HepG2 (cell line): Measurements from ENCODE around the gene PRM2. TPM values are rescaled to one million over a fixed set of nuclear protein-coding genes. Genes with fewer than 3 reads are reported as not detected.

Source experiments
- AKNA ChIP-seq: sonication (generic); formaldehyde crosslinking; IDR thresholded peaks from 2 replicates; pipeline ENCODE4 v1.4.0; 2020; ENCODE audit warnings: missing genetic modification reagents, borderline replicate concordance
- DR1 ChIP-seq: sonication (generic); formaldehyde crosslinking; IDR thresholded peaks from 2 replicates; pipeline ENCODE4 v1.8.0; 2021; ENCODE audit warnings: mild to moderate bottlenecking, missing genetic modification reagents, inconsistent platforms
- JUND ChIP-seq: sonication (generic); formaldehyde crosslinking; IDR thresholded peaks from 2 replicates; pipeline ENCODE4 v1.8.0; 2022; ENCODE audit warnings: mild to moderate bottlenecking, missing genetic modification reagents
- LBX2 ChIP-seq: sonication (generic); formaldehyde crosslinking; IDR thresholded peaks from 2 replicates; pipeline ENCODE4 v1.5.0; 2020; ENCODE audit warnings: missing genetic modification reagents, mild to moderate bottlenecking, borderline replicate concordance
- PLRG1 ChIP-seq: fragments of 450-650 bp; conservative IDR thresholded peaks from 2 replicates; pipeline ENCODE4 v1.6.1; 2016
- RFX5 ChIP-seq: IDR thresholded peaks from 2 replicates; pipeline ENCODE4 v1.6.1; 2011; ENCODE audit warnings: low read depth, low read length, improper control_type of control experiment
- SIX1 ChIP-seq: sonication (generic); formaldehyde crosslinking; IDR thresholded peaks from 2 replicates; pipeline ENCODE4 v1.4.0; 2020; ENCODE audit warnings: missing genetic modification reagents, borderline replicate concordance
- USF2 ChIP-seq, 2 experiments: sonication (generic) in 1 of 2; formaldehyde crosslinking in 1 of 2; IDR thresholded peaks; 2 replicates each; pipeline versions ENCODE4 v1.5.1 to v1.6.1; 2011 to 2020; ENCODE audit warnings: borderline replicate concordance in 1 of 2, low read depth in 1 of 2, low read length in 1 of 2, mild to moderate bottlenecking in 1 of 2, missing genetic modification reagents in 1 of 2, moderate library complexity in 1 of 2
- ZFP62 ChIP-seq: sonication (generic); formaldehyde crosslinking; IDR thresholded peaks from 2 replicates; pipeline ENCODE4 v1.4.0; 2020; ENCODE audit warnings: missing genetic modification reagents
- ZFP91 ChIP-seq: sonication (generic); formaldehyde crosslinking; IDR thresholded peaks from 2 replicates; pipeline ENCODE4 v1.9.0; 2022; ENCODE audit warnings: missing genetic modification reagents, mild to moderate bottlenecking, borderline replicate concordance
- ZFYVE20 ChIP-seq: sonication (generic); formaldehyde crosslinking; IDR thresholded peaks from 2 replicates; pipeline ENCODE4 v1.8.0; 2023; ENCODE audit warnings: low read depth, mild to moderate bottlenecking, moderate library complexity, missing genetic modification reagents, borderline replicate concordance
- ZNF138 ChIP-seq: sonication (generic); formaldehyde crosslinking; IDR thresholded peaks from 2 replicates; pipeline ENCODE4 v1.5.0; 2020; ENCODE audit warnings: mild to moderate bottlenecking, low read depth, missing genetic modification reagents
- ZNF280D ChIP-seq: sonication (generic); formaldehyde crosslinking; IDR thresholded peaks from 2 replicates; pipeline ENCODE4 v1.5.1; 2020; ENCODE audit warnings: mild to moderate bottlenecking, missing genetic modification reagents
- polyA plus RNA-seq, 8 experiments: library from polyadenylated mRNA; depleted of rRNA in 3 of 8; stranded (reverse) in 7 of 8; unstranded in 1 of 8; fragments of >200 nt; fragmentation: Illumina TruSeq in 4 of 8; extraction: Trizol in 4 of 8; gene quantifications; 2 replicates each; pipeline versions ENCODE4 v1.2.1 to v1.2.3, GENCODE V29; 2011 to 2016; ENCODE audit warnings: low read depth in 4 of 8, missing spikeins in 1 of 8, mixed read lengths in 1 of 8; ENCODE audit not compliant: insufficient read depth in 1 of 8
- total RNA-seq, 5 experiments: library from RNA; depleted of rRNA; stranded (reverse); fragments of >200 nt; fragmentation: Illumina TruSeq; extraction: Trizol; gene quantifications; 2 replicates each; pipeline ENCODE4 v1.2.3, GENCODE V29; 2016; ENCODE audit warnings: low read depth in 1 of 5

PRM2 gene
- total and polyA plus RNA-seq, 2 of the 13 experiments (the other 11 are each of a cell fraction or from before 2014, with no cell fraction given), result 0.54 TPM; not detected in 1

- TF ChIP-seq RFX5 (no peak), ZFYVE20 (CRISPR knock-in tag) (no peak), JUND (CRISPR knock-in tag) (no peak), DR1 (CRISPR knock-in tag) (0 out of 2 replicates have a peak, but pooled peaks have one; percentile 9), USF2 (IDR thresholded peaks at IDR 0.05; ENCODE audit: low read depth, low read length) (no peak), USF2 (CRISPR knock-in tag; IDR thresholded peaks at IDR 0.05; ENCODE audit: borderline replicate concordance) (no peak), ZFP62 (CRISPR knock-in tag) (0 out of 2 replicates have a peak, but pooled peaks have one; percentile 55), ZNF280D (CRISPR knock-in tag) (0 out of 2 replicates have a peak, but pooled peaks have one; percentile 63), ZNF138 (peak; percentile 69; the same call in 1 of the 2 replicates), ZFP91 (CRISPR knock-in tag) (0 out of 2 replicates have a peak, but pooled peaks have one; percentile 2), SIX1 (CRISPR knock-in tag) (no peak), PLRG1 (no peak), AKNA (CRISPR knock-in tag) (no peak), LBX2 (CRISPR knock-in tag) (0 out of 2 replicates have a peak, but pooled peaks have one; percentile 55)
These were observed 1.5 kb upstream of the PRM2 start (continued) for GRCh38 chr16:11277607-11278337.
